GM12878 (cell line): ENCODE measurements around the gene ANO5. TPM values are rescaled to one million over a fixed set of nuclear protein-coding genes. Genes with fewer than 3 reads are reported as not detected.

Experiments used
- ASH2L ChIP-seq: fragments of 300-600, 200-600 bp; sonication (generic); IDR thresholded peaks from 2 replicates; pipeline ENCODE4 v1.6.1; 2017; ENCODE audit warnings: low read depth, mild to moderate bottlenecking, borderline replicate concordance
- ATF7 ChIP-seq: fragments of 450-650 bp; IDR thresholded peaks from 2 replicates; pipeline ENCODE4 v1.6.1; 2016; ENCODE audit warnings: low read depth, mild to moderate bottlenecking
- BACH1 ChIP-seq: fragments of 450-650 bp; IDR thresholded peaks from 2 replicates; pipeline ENCODE4 v1.6.1; 2017; ENCODE audit warnings: mild to moderate bottlenecking, borderline replicate concordance
- CEBPB ChIP-seq, 2 experiments: fragments of 150-350 bp in 1 of 2; IDR thresholded peaks; 2 replicates each; pipeline ENCODE4 v1.6.1; 2012 to 2014; ENCODE audit warnings: low read depth in 2 of 2, low read length in 2 of 2, borderline replicate concordance in 1 of 2, inconsistent platforms in 1 of 2
- DPF2 ChIP-seq: fragments of 450-650 bp; IDR thresholded peaks from 2 replicates; pipeline ENCODE4 v1.6.1; 2017; ENCODE audit warnings: mild to moderate bottlenecking
- E2F4 ChIP-seq: IDR thresholded peaks from 2 replicates; pipeline ENCODE4 v1.6.1; 2012; ENCODE audit warnings: low read depth, low read length, improper control_type of control experiment
- EP300 ChIP-seq, 2 experiments: fragments of 150-350 bp in 1 of 2; IDR thresholded peaks; 2 replicates each; pipeline ENCODE4 v1.6.1; 2011 to 2012; ENCODE audit warnings: low read depth in 2 of 2, low read length in 2 of 2, borderline replicate concordance in 1 of 2, improper control_type of control experiment in 1 of 2, inconsistent platforms in 1 of 2; ENCODE audit not compliant: control insufficient read depth in 1 of 2
- HCFC1 ChIP-seq: fragments of 150-350 bp; IDR thresholded peaks from 2 replicates; pipeline ENCODE4 v1.6.1; 2014; ENCODE audit warnings: low read length
- IKZF1 ChIP-seq: fragments of 450-650 bp; conservative IDR thresholded peaks from 2 replicates; pipeline ENCODE4 v1.6.1; 2017; ENCODE audit warnings: antibody characterized with exemption, mild to moderate bottlenecking
- IKZF2 ChIP-seq, 2 experiments: fragments of 450-650 bp; IDR thresholded peaks; 2 replicates each; pipeline ENCODE4 v1.6.1; 2017; ENCODE audit warnings: mild to moderate bottlenecking in 2 of 2, moderate library complexity in 2 of 2
- IRF5 ChIP-seq: fragments of 450-650 bp; IDR thresholded peaks from 2 replicates; pipeline ENCODE4 v1.6.1; 2017; ENCODE audit warnings: borderline replicate concordance
- MEF2A ChIP-seq: IDR thresholded peaks from 2 replicates; pipeline ENCODE4 v1.6.1; 2011; ENCODE audit warnings: low read depth, mild to moderate bottlenecking, low read length, moderate library complexity; ENCODE audit not compliant: insufficient read depth
- NFXL1 ChIP-seq: fragments of 450-650 bp; IDR thresholded peaks from 2 replicates; pipeline ENCODE4 v1.6.1; 2017; ENCODE audit warnings: antibody characterized with exemption, mild to moderate bottlenecking, borderline replicate concordance
- NR2F1 ChIP-seq: fragments of 450-650 bp; conservative IDR thresholded peaks from 2 replicates; pipeline ENCODE4 v1.6.1; 2017; ENCODE audit warnings: mild to moderate bottlenecking
- POLR2A ChIP-seq: IDR thresholded peaks from 2 replicates; pipeline ENCODE4 v1.6.1; 2011; ENCODE audit warnings: low read depth, mild to moderate bottlenecking, low read length
- RB1 ChIP-seq: fragments of 450-650 bp; formaldehyde crosslinking; IDR thresholded peaks from 2 replicates; pipeline ENCODE4 v1.6.1; 2017; ENCODE audit warnings: mild to moderate bottlenecking, borderline replicate concordance
- RELB ChIP-seq: fragments of 450-650 bp; IDR thresholded peaks from 2 replicates; pipeline ENCODE4 v1.6.1; 2017; ENCODE audit warnings: low read depth, mild to moderate bottlenecking, moderate library complexity
- RUNX3 ChIP-seq: IDR thresholded peaks from 2 replicates; pipeline ENCODE4 v1.6.1; 2012; ENCODE audit warnings: low read length, inconsistent platforms
- SMARCA5 ChIP-seq: fragments of 450-650 bp; IDR thresholded peaks from 2 replicates; pipeline ENCODE4 v1.6.1; 2017; ENCODE audit warnings: mild to moderate bottlenecking
- SREBF2 ChIP-seq: IDR thresholded peaks from 2 replicates; pipeline ENCODE4 v1.6.1; 2012; ENCODE audit warnings: mild to moderate bottlenecking, low read length
- STAT1 ChIP-seq: fragments of 450-650 bp; conservative IDR thresholded peaks from 2 replicates; pipeline ENCODE4 v1.6.1; 2014; ENCODE audit warnings: antibody characterized with exemption, mild to moderate bottlenecking
- TAF1 ChIP-seq: IDR thresholded peaks from 2 replicates; pipeline ENCODE4 v1.6.1; 2011; ENCODE audit warnings: mild to moderate bottlenecking, low read depth, low read length, borderline replicate concordance
- TCF12 ChIP-seq: IDR thresholded peaks from 2 replicates; pipeline ENCODE4 v1.6.1; 2011; ENCODE audit warnings: low read depth, mild to moderate bottlenecking, low read length
- ZBTB33 ChIP-seq: fragments of 450-650 bp; IDR thresholded peaks from 2 replicates; pipeline ENCODE4 v1.6.1; 2017; ENCODE audit warnings: mild to moderate bottlenecking
- polyA plus RNA-seq, 11 experiments: library from polyadenylated mRNA; depleted of rRNA in 4 of 11; unstranded in 6 of 11; stranded (reverse) in 5 of 11; fragments of >200 nt; fragmentation: Nextera tagmentation in 4 of 11; fragmentation: Illumina TruSeq in 1 of 11; extraction: Ambion mirVana in 4 of 11; extraction: Trizol in 1 of 11; gene quantifications; 1 replicate in 1 of 11; 2 replicates in 10 of 11; pipeline versions ENCODE4 v1.2.1 to v1.2.3, GENCODE V29; 2011 to 2016; ENCODE audit warnings: inconsistent platforms in 2 of 11, missing spikeins in 2 of 11, low read depth in 1 of 11
- total RNA-seq, 4 experiments: library from RNA; depleted of rRNA in 3 of 4; stranded (reverse); fragments of >200 nt in 3 of 4; fragmentation: Illumina TruSeq in 1 of 4; extraction: Trizol in 1 of 4; gene quantifications; 2 replicates each; pipeline versions ENCODE4 v1.2.1 to v1.2.3, GENCODE V29; 2013 to 2021

The ANO5 gene
- total and polyA plus RNA-seq, 10 of the 15 experiments (the other 5 are each of a cell fraction or from before 2014, with no cell fraction given), result 1.6 to 10.2 (median 4.1) TPM

- no peak for TF ChIP-seq IRF5
- TF ChIP-seq CEBPB (IDR thresholded peaks at IDR 0.05; ENCODE audit: borderline replicate concordance in 1 of 2, low read depth in 2 of 2, low read length in 2 of 2), result no peak
- TF ChIP-seq RELB, result no peak; the same call in 1 of the 2 replicates
- TF ChIP-seq TAF1, result no peak
- no peak for TF ChIP-seq TCF12
- TF ChIP-seq SREBF2, result no peak
- TF ChIP-seq RUNX3, result peak; percentile 56
- no peak for TF ChIP-seq E2F4
- peak; percentile 70; the same call in 1 of the 2 replicates for TF ChIP-seq IKZF1
- no peak for TF ChIP-seq BACH1
- TF ChIP-seq SMARCA5, result 0 out of 2 replicates have a peak, but pooled peaks have one; percentile 5
- TF ChIP-seq STAT1, result no peak
- TF ChIP-seq ZBTB33, result no peak
- TF ChIP-seq RB1, result no peak
- no peak for TF ChIP-seq ASH2L
- no peak for TF ChIP-seq NFXL1
- no peak for TF ChIP-seq NR2F1
- TF ChIP-seq EP300 (IDR thresholded peaks at IDR 0.05; ENCODE audit: borderline replicate concordance in 1 of 2, control insufficient read depth in 1 of 2, low read depth in 2 of 2, low read length in 2 of 2), result no peak
- no peak for TF ChIP-seq DPF2
- no peak for TF ChIP-seq HCFC1
- TF ChIP-seq POLR2A, result peak; percentile 48; the same call in 1 of the 2 replicates
- no peak for TF ChIP-seq ATF7
- peak; percentile 47 to 54; a peak in 1 of 4 replicates for TF ChIP-seq IKZF2 (IDR thresholded peaks at IDR 0.05)
- no peak for TF ChIP-seq MEF2A
These were observed at the start of gene ANO5 (continued) for GRCh38 chr11:22192642-22193347.
